HG02678 (cell line): ENCODE results near the gene XRN2.

Experiments used
- ATAC-seq: cut with Tn5 transposase; IDR thresholded peaks from one replicate; pipeline ENCODE4 v1.9.1; 2021; ENCODE audit warnings: mild to moderate bottlenecking, moderate library complexity; ENCODE audit not compliant: unreplicated experiment

Gene XRN2, protein sequence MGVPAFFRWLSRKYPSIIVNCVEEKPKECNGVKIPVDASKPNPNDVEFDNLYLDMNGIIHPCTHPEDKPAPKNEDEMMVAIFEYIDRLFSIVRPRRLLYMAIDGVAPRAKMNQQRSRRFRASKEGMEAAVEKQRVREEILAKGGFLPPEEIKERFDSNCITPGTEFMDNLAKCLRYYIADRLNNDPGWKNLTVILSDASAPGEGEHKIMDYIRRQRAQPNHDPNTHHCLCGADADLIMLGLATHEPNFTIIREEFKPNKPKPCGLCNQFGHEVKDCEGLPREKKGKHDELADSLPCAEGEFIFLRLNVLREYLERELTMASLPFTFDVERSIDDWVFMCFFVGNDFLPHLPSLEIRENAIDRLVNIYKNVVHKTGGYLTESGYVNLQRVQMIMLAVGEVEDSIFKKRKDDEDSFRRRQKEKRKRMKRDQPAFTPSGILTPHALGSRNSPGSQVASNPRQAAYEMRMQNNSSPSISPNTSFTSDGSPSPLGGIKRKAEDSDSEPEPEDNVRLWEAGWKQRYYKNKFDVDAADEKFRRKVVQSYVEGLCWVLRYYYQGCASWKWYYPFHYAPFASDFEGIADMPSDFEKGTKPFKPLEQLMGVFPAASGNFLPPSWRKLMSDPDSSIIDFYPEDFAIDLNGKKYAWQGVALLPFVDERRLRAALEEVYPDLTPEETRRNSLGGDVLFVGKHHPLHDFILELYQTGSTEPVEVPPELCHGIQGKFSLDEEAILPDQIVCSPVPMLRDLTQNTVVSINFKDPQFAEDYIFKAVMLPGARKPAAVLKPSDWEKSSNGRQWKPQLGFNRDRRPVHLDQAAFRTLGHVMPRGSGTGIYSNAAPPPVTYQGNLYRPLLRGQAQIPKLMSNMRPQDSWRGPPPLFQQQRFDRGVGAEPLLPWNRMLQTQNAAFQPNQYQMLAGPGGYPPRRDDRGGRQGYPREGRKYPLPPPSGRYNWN

DNA sequence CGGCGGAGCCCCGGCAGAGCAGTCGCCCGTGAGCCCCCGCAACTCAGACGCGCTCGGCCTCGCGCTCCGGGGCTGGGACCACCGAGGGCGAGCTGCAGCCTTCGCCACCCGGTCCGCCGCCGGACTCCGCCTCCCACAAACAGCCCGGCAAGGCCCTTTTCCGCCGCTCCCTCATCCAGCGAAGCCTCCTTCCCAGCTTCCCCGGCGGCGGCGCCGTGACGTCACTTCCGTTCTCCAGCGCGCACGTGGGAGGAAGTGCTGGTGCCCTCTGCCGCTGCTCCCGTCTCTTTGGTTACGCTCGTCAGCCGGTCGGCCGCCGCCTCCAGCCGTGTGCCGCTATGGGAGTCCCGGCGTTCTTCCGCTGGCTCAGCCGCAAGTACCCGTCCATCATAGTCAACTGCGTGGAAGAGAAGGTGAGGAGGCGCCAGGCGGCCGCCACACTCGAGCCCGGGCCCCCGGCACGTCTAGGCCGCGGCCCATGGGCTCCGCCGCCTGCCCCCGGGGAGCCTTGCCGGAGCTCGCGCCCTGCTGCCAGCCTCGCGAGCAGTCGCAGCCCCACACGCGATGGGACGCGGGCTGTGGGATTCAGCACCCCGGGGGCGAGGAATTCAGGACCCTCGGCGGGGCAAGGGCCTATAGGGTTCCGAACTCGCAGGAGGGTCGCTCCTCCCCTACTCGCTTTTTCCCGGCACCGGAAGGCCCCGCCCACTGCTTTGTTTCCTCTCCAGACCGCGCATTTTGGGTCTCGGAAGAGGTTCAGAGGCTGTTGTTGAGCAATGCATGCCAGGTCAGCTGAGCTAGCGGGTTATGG lies at the start of gene XRN2:
XRN2 (plus strand) TSS at position 271 of the 811 bp plus-strand sequence; CDS start at position 339, 68 bp downstream.
- ATAC-seq, result peak; percentile 93

DNA sequence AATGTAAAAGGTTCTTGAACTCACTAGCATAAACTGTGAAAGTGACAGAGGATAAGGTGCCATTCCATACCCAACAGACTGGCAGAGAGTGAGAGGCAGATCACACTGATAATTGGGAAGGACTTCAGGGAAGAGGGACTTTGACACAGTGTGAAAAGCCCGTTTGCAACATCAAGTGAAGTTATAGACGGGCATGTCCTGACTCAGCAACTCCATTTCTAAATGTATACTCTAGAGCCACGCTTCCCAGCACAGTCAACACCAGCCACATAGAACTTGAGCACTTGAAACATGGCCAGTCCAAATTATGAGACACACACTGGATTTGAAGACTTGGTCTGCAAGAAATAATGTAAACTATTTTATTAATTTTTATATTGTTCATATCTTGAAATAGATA lies 45.9 kb upstream of the XRN2 start:
- ATAC-seq, result no peak

DNA sequence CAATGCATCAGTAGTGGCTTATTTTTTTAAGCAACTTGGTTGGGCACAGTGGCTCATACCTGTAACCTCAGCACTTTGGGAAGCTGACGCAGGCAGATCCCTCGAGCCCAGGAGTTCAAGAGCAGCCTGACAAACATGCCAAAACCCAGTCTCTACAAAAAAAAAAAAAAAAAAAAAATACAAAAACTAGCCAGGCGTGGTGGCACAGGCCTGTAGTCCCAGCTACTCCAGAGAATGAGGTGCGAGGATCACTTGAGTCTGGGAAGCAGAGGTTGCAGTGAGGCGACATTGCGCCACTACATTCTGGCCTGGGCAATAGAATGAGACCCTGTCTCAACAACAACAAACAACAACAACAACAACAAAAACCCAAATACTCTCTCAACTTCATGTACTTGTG lies 44.7 kb upstream of the XRN2 start:
- ATAC-seq, result no peak

DNA sequence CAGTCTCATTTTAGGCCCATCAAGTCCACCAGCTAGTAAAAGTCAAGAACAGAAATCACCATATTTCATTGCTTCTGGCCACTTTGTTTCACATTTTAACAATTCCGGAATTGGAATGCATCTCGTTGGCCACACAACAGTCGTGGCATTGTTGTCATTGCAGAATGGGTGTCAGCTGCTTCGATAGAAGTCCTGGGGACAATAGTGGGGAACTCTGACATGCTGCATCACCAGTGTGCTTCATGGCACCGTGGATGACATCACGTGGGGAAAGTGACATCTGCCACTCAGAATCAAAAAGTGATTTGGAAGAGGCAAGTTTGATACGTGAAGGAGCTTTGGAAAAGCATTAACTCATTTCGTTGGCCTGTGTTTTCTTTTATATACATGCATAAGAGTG lies 43.8 kb upstream of the XRN2 start:
- ATAC-seq, result no peak

DNA sequence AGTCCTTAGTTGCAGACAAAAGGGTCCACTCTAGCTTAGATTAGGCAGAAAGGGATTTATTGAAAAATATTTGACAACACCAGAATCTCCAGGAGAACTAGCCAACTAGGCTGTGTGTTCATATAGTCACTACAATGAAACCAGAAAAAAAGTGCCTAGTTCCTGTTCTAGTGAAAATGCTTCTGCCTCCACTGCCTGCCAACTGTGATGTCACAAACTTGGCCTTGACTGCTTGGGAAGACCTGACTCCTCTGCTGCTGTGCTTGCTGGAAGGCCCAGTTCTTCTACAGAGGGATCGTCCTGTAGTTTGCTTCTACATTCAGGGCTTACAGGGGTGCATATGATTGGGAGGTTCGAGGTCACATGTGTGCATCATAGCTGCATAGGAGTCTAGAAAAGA lies 40.3 kb upstream of the XRN2 start:
- ATAC-seq, result no peak

DNA sequence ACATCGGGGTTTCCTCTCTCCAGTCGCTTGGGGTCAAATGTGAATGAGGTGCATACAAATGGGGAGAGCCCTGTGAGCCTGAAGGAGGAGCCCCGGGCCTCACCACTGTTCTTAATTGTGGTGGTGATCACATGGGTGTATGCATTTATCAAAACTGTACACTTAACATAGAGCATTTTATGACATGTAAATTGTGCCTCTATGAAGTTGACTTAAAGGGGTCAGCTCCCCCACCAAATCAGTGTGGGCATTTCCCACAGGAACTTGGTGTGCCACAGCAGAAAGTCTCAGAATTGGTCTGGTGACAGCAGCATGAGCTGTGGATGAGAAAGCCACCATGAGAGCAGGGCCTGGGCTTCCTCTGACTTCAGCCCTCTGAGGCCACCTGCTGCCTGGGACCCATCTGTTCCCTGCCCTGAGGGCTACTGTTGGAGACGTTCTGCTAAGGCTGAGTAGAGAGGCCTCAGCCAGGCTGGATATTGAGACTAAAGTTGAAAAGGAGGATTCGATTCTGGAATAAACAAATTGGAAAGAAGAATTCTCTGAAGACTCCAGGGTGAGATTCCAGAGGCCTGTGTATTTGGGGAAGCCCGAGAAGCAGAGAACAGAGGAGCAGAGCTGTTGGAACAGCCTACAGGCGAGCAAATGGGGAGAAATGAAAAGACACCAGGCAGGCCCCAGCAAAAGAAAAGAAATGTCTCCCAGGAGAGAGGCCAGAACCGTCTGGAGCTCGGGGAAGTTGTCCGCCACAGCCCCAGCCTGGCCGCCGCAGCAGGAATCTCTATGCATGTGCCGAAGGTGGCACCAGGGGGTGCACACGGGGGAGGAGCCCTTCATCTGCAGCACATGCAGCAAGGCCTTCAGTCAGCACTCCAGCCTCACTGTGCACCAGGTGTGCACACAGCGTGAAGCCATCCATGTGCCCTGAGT lies 37.6 kb upstream of the XRN2 start:
- ATAC-seq, result no peak

DNA sequence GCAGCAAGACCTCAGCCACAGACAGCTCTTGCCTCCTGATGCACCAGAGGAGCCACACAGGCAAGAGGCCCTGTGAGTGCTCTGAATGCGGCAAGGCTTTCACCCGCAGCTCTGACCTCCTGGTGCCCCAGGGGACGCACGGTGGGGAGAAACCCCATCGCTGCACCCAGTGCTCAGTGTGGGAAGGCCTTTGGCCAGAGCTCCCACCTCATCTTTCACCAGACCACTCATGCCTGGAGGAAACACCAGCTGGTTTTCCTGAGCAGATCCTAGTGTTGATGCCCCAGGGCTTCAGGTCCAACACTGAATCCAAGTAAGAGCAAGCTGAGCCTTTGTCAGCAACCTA lies 37.0 kb upstream of the XRN2 start:
- no peak for ATAC-seq

DNA sequence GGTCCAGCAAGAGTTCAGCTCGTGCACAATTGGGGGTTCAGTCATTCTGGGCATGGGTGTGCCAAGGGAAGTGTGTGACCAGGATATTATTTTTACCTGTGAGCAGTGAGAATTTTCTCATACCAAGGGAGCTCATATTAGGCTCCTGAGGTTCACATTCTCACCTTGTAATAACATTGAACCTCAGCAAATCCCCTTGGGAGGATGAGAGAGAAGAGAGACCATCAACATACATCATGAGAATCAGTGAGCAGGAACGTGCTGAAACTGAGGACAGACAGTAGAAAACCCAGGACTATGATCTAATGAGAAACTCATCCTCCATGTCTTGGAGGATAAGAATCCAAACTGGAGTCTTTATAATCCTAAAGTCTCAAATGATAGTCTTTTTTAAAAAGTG lies 33.4 kb upstream of the XRN2 start:
- no peak for ATAC-seq

DNA sequence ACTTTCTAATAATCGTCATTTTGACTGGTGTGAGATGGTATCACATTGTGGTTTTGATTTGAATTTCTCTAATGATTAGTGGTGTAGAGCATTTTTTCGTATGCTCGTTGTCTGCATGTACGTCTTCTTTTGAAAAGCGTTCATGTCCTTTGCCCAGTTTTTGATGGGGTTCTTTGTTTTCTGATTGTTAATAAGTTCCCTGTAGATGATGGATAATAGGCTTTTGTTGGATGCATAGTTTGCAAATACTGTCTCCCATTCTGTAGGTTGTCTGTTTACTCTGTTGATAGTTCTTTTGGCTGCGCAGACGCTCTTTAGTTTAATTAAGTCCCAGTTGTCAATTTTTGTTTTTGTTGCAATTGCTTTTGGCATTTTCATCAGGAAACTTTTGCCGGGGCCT lies 32.3 kb upstream of the XRN2 start:
- no peak for ATAC-seq

DNA sequence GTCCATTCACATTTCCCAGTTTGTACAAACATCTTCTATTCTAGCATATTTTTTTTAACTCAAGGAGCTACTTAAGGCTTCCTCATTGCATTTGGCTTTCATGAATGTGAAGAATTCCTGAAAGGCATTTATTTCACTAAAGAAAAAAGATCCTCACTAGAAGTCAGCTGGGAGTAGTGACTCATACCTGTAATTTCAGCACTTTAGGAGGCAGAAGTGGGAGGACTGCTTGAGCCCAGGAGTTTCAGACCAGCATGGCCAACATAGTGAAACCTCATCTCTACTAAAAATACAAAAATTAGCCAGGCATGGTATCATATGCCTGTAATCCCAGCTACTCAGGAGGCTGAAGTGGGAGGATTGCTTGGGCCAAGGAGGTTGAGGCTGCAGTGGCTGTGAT lies 30.9 kb upstream of the XRN2 start:
- ATAC-seq, result peak; percentile 65

DNA sequence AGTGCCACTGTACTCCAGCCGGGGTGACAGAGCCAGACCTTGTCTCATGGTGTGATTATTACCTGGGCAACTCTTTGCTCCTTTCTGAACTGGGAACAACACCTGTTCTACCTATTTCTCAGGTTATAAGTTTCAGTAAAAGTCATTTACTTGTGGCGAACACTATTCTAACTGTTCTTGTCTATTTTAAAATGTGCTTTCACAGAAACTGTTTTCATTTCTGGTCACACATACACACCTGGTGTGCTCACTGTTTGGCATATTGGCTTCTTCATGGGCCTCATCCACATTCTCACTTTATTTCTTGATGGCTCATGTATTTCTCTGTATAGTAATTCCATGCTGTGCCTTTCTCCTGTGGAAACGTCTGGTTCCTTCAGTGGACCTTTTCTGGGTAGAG lies 30.5 kb upstream of the XRN2 start:
- ATAC-seq, result peak; percentile 53

DNA sequence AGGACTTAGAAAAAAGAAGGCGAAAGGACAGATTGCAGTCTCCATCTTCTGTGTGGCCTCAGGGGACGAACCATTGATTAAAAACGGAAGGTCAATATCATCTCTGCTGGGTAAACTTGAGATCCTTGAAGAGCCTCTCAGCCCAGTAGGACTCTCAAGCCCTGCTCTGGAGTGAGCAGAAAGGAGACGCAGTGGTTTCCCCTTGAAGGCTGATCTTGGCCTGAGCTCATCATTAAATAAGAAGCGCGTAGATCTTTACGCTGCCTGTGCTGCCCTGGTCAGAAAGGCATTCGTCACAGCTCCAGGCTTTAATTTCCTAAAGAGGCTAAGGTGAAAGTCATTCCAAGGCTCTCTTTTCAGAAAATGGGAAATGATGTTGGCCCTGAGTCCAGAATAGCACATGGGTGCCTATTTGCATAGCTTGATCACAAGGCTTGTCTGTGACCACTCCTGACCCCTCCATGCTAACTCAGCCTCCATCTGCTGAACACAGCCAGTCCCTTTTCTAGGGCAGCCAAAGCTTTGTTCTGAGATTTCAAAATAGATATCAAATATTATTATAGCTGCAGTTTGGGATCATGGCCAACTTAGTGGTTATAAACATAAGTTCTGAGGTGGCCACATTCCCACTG lies 29.3 kb upstream of the XRN2 start:
- no peak for ATAC-seq

DNA sequence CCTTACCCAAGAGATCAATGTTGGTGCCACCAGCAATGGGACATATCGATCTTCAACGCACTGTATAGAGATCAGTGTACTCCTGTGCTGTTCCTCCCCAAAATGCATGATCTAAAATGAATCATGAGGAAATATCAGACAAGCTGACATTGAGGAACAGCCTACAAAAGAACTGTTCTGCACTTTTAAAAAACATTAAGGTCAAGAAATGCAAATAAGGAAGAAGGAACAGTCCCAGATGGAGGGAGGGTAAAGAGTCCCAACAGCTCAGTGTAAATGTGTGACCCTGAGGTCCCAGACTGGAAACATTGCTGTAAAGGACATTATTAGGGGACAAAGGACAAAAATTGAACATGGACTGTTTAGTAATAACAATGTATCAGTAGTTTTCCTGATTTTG lies 24.3 kb upstream of the XRN2 start:
- no peak for ATAC-seq

DNA sequence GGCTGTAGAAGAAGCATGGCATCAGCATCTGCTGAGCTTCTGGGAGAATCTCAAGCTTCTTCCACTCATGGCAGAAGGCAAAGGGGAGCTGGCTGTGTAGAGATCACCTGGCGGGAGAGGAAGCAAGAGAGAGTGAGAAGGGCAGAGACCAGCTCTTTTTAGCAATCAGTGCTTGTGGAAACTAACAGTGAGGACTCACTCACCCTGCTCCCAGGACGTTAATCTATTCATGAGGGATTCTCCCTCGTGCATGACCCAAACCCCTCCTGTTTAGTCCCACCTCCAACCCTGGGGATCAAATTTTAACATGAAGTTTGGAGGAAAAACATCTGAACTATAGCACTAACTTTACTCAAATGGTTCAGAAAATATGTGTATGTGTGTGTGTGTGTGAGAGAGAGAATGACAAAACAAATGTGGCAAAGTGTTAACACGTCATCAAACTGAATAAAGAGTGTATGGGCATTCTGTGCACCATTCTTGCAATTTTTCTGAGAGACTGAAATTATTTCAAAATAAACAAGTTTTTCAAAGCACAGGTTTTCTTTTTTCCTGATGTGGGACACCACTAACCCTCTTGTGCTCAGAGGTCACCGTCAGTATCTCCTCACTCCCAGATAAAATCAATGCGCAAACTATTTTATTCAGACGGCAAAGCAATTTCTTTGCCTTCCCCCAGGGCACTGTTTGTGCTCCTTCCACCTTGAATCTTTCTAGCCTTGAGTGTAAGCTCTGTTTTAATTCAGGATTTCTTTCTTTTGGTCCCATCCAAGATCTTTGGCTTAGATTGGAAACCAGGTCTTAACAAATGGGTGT lies 23.2 kb upstream of the XRN2 start:
- no peak for ATAC-seq

DNA sequence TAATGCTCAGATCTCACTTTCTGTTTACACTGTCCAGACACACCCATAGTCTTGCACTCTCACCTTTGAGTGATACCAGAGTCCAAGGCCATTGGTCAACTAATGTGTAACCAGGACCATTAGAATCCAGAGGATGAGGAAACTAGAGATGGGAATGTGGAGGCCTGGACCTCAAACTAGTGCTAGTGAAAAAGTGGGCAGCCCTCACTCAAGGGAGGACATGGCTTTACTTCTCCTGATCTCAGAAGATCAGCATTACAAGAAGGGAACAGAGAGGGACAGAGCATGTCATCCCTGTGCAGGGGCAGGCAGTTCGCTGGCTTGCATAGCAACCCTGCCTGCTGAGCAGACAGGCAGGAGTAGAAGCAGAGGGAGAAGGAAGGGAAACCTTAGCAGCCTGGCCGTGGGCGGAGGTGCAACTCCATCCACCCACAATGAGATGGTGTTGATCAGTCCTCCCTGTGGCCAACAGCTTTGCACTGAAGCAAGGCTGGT lies 22.6 kb upstream of the XRN2 start:
- ATAC-seq, result peak; percentile 51

DNA sequence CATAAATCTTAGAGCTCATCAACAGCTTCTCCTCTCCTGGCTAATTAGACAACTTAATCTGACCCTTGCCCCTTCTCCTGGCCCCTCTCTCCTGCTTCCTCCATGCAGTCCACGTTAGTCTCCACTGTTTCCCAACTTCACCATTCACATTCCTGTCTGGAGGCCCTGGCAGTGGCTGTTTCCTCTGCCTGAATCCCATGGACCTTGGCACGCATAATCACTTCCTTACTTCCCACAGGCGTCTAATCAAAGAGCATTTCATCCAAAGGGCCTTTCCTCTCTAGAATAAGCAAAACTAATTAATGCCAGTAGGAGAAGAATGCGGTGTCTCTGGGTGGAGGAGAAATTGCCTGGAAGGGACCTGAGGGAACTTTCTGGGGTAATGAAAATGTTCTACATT lies 16.4 kb upstream of the XRN2 start:
- no peak for ATAC-seq

DNA sequence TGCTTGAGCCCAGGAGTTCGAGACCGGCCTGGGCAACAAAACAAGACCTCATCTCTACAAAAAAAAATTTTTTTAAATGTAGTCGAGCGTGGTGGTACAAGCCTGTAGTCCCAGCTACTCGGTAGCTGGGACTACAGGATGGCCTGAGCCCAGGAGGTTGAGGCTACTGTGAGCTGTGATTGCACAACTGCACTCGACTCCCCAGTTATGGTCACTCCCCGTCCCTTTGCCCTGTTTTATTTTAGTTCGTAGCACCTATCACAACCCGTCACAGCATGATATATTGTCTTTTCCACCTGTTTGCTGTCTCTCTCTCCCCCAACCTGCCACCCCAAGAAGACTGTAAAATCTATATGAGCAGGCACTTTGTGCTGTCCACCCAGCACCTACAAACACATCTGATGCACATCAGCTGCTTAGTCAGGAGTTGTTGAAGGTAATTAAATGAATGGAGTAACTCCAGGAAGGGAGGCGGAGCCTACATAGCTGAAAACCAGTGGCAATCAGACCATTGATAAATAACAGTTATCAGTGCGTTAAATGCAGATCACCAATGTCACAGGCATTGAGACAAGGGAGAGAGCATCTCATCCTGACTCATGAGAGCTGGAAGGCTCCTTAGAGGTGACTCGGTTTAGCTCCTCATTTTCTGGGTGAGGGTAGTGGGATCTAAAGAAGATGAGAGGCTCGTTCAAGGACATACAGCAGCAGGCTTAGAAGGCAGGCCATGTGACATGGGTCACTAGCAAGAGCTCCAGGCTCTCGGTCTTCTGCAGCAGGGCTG lies 14.4 kb upstream of the XRN2 start:
- no peak for ATAC-seq

DNA sequence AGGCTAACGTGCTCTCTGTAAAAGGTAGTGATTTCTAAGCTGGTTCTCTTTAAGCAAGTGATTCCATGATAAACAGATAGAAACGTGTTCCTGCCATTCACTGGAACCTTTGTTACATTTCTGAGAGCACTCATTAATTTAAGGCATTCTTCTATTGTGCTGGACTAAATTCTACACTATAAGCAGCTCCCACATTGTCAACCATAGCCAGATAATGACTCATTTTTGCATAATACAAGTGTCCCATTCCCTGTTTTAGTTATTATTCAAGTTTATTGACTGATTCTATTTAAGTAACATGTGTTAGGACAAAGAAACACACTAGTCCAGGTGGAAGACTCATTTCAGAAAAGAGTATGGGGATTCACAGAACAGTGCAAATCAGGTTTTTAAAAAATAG lies 13.5 kb upstream of the XRN2 start:
- no peak for ATAC-seq
